IPS-20b (cell line): Measurements from ENCODE around the gene SLC5A12.

ENCODE experiments used
- H3K27ac ChIP-seq: one replicate; pipeline ENCODE4 v1.5.1; 2013; ENCODE audit warnings: low read length
- H3K27me3 ChIP-seq: 2 replicates; pipeline ENCODE4 v1.6.1; 2013; ENCODE audit warnings: mild to moderate bottlenecking, low read length, inconsistent platforms; ENCODE audit not compliant: insufficient read depth
- H3K36me3 ChIP-seq: 2 replicates; pipeline ENCODE4 v1.6.1; 2013; ENCODE audit warnings: low read depth, mild to moderate bottlenecking, inconsistent platforms, low read length, moderate library complexity; ENCODE audit not compliant: insufficient read depth
- H3K4me1 ChIP-seq: 2 replicates; pipeline ENCODE4 v1.6.1; 2013; ENCODE audit warnings: mild to moderate bottlenecking, control low read depth, inconsistent platforms, low read length, moderate library complexity; ENCODE audit not compliant: insufficient read depth
- H3K4me3 ChIP-seq: 2 replicates; pipeline ENCODE4 v1.5.1; 2013; ENCODE audit warnings: mild to moderate bottlenecking, low read length, inconsistent platforms
- H3K9ac ChIP-seq: 2 replicates; pipeline ENCODE4 v1.6.1; 2013; ENCODE audit warnings: low read depth, mild to moderate bottlenecking, inconsistent platforms, low read length, moderate library complexity
- H3K9me3 ChIP-seq: 2 replicates; pipeline ENCODE4 v1.6.1; 2013; ENCODE audit warnings: mild to moderate bottlenecking, low read depth, low read length, inconsistent platforms; ENCODE audit not compliant: insufficient read depth

The SLC5A12 gene

GRCh38 chr11:26717771-26718170, 4.1 kb downstream of the SLC5A12 start:
- H3K36me3 ChIP-seq, result no peaks in the 10 kb centered on the region
- no peak overlapping the region for H3K27ac ChIP-seq
- H3K9me3 ChIP-seq, result no peaks in the 10 kb centered on the region
- no peak overlapping the region for H3K4me3 ChIP-seq
- no peaks in the 10 kb centered on the region for H3K27me3 ChIP-seq
- H3K9ac ChIP-seq, result no peak overlapping the region
- H3K4me1 ChIP-seq, result no peaks in the 10 kb centered on the region

DNA sequence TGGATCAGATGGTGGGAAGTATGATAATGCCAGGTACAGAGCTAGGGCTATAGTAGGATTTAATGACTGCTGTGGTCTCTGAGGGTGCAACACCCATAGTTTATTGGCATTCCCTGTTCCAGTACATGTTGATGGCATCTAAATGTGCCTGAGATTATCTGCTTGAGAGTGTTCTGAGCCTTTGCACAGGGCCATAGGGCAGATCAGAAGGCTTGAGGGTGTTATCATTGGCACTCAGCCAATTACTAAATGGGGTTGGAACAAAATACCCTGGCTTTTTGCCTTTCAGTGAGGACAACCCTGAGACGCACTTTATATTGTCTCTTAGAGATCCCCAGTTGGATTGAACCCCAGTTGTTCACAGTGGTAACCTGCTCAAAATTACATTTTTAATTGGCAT, 6.7 kb downstream of the SLC5A12 start:
- Histone ChIP-seq H3K9me3 (no peaks in the 10 kb centered on the region), H3K4me3 (no peak overlapping the region), H3K27ac (no peak overlapping the region), H3K27me3 (no peaks in the 10 kb centered on the region), H3K36me3 (no peaks in the 10 kb centered on the region), H3K9ac (no peak overlapping the region), H3K4me1 (no peaks in the 10 kb centered on the region)

DNA sequence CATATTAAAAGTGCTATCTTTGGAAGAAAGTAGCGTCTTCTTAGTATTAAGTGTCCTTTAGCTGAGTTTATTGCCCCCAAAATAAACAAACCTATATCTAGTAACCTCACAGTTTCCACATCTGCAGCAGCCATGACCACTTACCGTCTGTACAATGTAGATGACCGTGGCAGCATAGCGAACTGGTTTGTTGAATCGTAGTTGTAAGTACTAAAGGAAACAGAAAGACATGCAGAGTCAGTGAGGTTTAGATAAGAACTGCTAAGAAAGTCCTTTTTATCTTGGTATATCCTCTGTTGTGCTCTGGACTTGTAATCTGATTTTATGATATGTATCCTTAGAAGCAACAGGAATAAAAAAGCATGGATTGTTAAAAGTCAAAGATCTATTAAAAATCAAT, 9.4 kb downstream of the SLC5A12 start:
- no peak overlapping the region for H3K9ac ChIP-seq

DNA sequence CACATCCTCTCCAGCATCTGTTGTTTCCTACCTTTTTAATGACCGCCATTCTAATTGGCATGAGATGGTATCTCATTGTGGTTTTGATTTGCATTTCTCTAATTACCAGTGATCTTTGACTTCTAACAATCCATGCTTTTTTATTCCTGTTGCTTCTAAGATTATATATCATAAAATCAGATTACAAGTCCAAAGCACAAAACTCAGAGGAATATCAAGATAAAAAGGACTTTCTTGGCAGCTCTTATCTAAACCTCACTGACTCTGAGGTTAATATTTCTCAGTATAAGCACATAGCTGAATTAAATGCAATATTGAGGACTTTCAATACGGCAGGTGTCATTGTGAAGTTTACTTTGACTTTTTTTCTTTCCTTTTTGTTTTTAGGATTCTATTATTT, 11.4 kb downstream of the SLC5A12 start:
- no peaks in the 10 kb centered on the region for H3K27me3 ChIP-seq
- H3K36me3 ChIP-seq, result no peaks in the 10 kb centered on the region
- H3K4me3 ChIP-seq, result no peak overlapping the region
- no peaks in the 10 kb centered on the region for H3K4me1 ChIP-seq
- no peaks in the 10 kb centered on the region for H3K9me3 ChIP-seq
- H3K27ac ChIP-seq, result no peak overlapping the region
- H3K9ac ChIP-seq, result no peak overlapping the region

More for the DNA sequence above, 9.4 kb downstream of the SLC5A12 start:
- no peaks in the 10 kb centered on the region for H3K4me1 ChIP-seq
- no peak overlapping the region for H3K27ac ChIP-seq
- no peaks in the 10 kb centered on the region for H3K36me3 ChIP-seq
- H3K4me3 ChIP-seq, result no peak overlapping the region
- no peaks in the 10 kb centered on the region for H3K9me3 ChIP-seq
- H3K27me3 ChIP-seq, result no peaks in the 10 kb centered on the region

GRCh38 chr11:26708736-26709456, 13.0 kb downstream of the SLC5A12 start:
- Histone ChIP-seq H3K4me3 (no peak overlapping the region), H3K27me3 (no peaks in the 10 kb centered on the region), H3K9me3 (no peaks in the 10 kb centered on the region), H3K36me3 (no peaks in the 10 kb centered on the region), H3K9ac (no peak overlapping the region), H3K27ac (no peak overlapping the region), H3K4me1 (no peaks in the 10 kb centered on the region)

DNA sequence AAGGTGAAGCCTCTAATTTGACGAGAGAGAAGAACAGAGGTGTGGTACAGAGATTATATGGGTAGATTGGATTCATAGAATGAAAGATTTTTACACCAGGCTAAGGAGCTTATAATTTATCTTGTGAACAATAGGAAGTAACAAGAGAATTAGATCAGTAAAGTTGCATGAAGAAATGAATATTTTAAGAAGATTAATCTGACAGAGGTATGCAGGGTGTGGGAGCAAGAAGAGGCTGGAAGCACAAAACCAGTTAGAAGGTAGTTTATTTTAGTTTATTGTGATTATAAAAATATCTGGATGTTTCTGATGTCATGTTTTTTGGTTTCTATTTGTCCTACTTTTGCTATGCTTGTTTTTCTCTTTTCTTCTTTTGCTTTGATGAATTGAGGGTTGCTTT, 15.7 kb downstream of the SLC5A12 start:
- Histone ChIP-seq H3K9me3 (no peaks in the 10 kb centered on the region), H3K9ac (no peak overlapping the region), H3K4me1 (no peaks in the 10 kb centered on the region; the same call in 1 of the 2 replicates), H3K27ac (no peak overlapping the region), H3K4me3 (no peak overlapping the region), H3K27me3 (no peaks in the 10 kb centered on the region), H3K36me3 (no peaks in the 10 kb centered on the region)

- H3K9ac ChIP-seq, result no peak overlapping the region
These were observed 17.6 kb downstream of the SLC5A12 start for GRCh38 chr11:26704249-26704648.

GRCh38 chr11:26703411-26704191, 18.3 kb downstream of the SLC5A12 start:
- Histone ChIP-seq H3K9me3 (no peaks in the 10 kb centered on the region), H3K27ac (no peak overlapping the region), H3K27me3 (no peaks in the 10 kb centered on the region)

More at GRCh38 chr11:26704249-26704648, 17.6 kb downstream of the SLC5A12 start:
- H3K4me3 ChIP-seq, result no peak overlapping the region
- no peaks in the 10 kb centered on the region for H3K9me3 ChIP-seq
- H3K27ac ChIP-seq, result no peak overlapping the region
- no peaks in the 10 kb centered on the region for H3K36me3 ChIP-seq
- no peaks in the 10 kb centered on the region for H3K27me3 ChIP-seq
- no peaks in the 10 kb centered on the region; the same call in 1 of the 2 replicates for H3K4me1 ChIP-seq

GRCh38 chr11:26702406-26702805, 19.5 kb downstream of the SLC5A12 start:
- Histone ChIP-seq H3K4me3 (no peak overlapping the region), H3K27me3 (no peaks in the 10 kb centered on the region), H3K27ac (no peak overlapping the region), H3K9ac (no peak overlapping the region), H3K36me3 (no peaks in the 10 kb centered on the region), H3K9me3 (no peaks in the 10 kb centered on the region), H3K4me1 (no peaks in the 10 kb centered on the region; the same call in 1 of the 2 replicates)

More at GRCh38 chr11:26703411-26704191, 18.3 kb downstream of the SLC5A12 start:
- no peaks in the 10 kb centered on the region for H3K36me3 ChIP-seq
- no peak overlapping the region for H3K4me3 ChIP-seq
- H3K9ac ChIP-seq, result no peak overlapping the region
- no peaks in the 10 kb centered on the region; the same call in 1 of the 2 replicates for H3K4me1 ChIP-seq

DNA sequence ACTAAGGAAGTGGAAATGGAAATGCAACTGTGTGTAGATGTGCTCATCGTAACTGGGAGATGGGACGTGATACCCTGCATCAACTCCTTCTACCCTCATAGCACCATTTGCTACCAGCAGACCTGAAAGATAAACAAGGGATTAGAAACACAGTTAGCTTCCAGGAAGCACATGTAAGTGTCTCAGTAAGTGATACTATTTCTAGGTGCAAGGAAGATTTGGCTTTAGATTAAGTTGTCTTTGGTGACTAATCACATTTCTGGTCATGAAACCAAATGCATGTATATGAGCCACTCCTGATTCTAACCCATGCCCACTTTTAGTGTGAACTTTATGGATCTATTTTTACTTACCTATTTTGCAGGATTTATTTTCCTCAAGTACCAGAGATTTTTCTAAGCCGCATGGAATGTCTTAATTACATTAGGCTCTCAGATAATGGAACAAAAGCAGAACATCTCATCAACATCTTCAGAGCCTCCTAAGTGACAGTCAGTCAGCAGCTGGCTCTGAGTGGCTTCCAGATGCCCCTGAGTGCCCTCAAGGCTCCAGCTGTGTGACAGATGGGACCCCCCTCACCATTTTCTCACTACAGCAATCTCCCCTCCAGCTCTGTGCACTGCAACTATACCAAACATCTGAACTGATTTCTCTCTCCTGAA, 21.2 kb downstream of the SLC5A12 start:
- Histone ChIP-seq H3K27ac (no peak overlapping the region), H3K4me1 (peaks cover 4% of the 10 kb centered on the region), H3K9me3 (no peaks in the 10 kb centered on the region), H3K4me3 (no peak overlapping the region), H3K27me3 (no peaks in the 10 kb centered on the region), H3K36me3 (no peaks in the 10 kb centered on the region), H3K9ac (no peak overlapping the region)

GRCh38 chr11:26698224-26698623, 23.6 kb downstream of the SLC5A12 start:
- H3K27me3 ChIP-seq, result no peaks in the 10 kb centered on the region
- H3K9ac ChIP-seq, result no peak overlapping the region
- peaks cover 4% of the 10 kb centered on the region; the same call in 1 of the 2 replicates for H3K4me1 ChIP-seq

More at GRCh38 chr11:26698224-26698623, 23.6 kb downstream of the SLC5A12 start:
- Histone ChIP-seq H3K36me3 (no peaks in the 10 kb centered on the region), H3K27ac (no peak overlapping the region), H3K9me3 (no peaks in the 10 kb centered on the region), H3K4me3 (no peak overlapping the region)
